ENCODE measurements around the gene RAB9A.

The RAB9A gene

DNA sequence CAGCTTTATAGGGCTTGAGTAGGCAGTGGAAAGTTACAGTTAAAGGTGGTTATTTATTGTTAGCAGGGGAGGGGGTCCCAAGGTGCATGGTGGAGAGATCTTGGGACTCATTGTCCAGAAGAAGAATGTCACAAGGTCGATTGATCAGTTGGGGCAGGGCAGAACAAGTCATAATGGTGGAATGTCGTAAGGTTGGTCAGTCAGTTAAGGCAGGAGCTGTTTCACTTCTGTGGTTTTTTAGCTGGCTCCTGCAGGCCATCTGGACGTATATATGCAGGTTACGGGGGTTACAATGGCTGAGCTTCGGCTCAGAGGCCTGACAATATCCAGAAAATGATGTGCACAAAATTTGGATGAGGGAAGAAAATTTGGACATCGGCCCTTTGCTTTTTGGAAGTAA, 52.8 kb downstream of the RAB9A start:
- no peaks in the 10 kb centered on the region for H3K27me3 Mint-ChIP-seq
- DNase-seq (no peak), ATAC-seq (no peak)
- H3K4me3 Mint-ChIP-seq = peak overlapping the region in 1 of 2 donors; percentile 4
- H3K4me1 Mint-ChIP-seq = peaks cover 24% of the 10 kb centered on the region
- H3K9me3 Mint-ChIP-seq = no peaks in the 10 kb centered on the region
- H3K27ac Mint-ChIP-seq = no peak overlapping the region

DNA sequence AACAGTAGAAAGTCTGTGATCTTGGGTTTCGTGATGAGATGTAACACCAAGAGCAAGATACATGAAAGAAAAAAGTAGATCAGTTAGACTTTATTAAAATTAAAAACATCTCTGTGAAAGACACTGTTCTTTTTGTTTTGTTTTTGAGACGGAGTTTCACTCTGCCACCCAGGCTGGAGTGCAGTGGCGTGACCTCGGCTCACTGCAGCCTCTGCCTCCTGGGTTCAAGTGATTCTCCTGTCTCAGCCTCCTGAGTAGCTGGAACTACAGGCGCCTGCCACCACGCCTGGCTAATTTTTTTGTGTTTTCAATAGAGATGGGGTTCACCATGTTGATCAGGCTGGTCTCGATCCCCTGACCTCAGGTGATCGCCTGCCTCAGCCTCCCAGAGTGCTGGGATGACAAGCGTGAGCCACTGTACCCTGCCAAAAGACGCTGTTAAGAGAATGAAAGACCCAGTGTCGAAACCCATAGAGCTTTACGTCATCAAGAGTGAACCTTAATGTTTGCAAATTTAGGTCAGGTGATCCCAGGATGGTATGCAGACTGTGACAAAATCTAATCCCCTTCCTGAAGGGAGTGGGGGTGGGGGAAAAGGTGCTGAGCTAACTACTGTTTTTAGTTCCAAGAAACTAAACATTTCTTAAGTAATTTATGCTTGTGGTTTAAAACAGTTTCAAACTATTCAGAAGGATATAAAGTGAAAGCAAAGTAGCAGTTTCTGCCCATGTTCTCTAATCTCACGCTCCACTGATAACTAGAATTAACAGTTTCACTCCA, 53.7 kb downstream of the RAB9A start:
- Mint-ChIP-seq H3K4me1 (peaks cover 32% of the 10 kb centered on the region), H3K4me3 (peak overlapping the region; percentile 15 to 51), H3K9me3 (no peaks in the 10 kb centered on the region), H3K27me3 (no peaks in the 10 kb centered on the region), H3K27ac (peak overlapping the region; percentile 65 to 67)
- ATAC-seq (peak; percentile 97), DNase-seq (peak; percentile 19 to 66)

DNA sequence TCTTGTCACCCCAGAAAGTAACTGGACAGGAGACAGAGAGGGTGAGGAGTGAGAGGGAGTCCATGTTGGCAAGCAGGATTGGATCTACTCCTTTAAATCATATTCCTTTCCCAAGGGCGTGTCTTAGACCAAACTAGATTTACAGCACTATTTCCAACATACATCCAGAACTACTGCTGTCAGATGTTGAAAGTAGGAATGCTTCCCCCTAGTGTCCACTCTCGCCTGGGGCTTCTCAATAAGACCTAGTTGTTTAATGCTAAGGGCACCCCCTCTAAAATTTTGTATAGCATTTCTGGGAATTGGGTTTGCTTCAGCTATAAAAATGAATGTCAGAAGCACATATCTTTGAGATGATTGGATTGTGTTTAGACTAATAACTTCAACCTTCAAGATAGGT, 58.9 kb downstream of the RAB9A start:
- no peak overlapping the region for H3K4me3 Mint-ChIP-seq
- H3K27ac Mint-ChIP-seq = peak overlapping the region in 1 of 2 donors; percentile 77
- H3K9me3 Mint-ChIP-seq = no peaks in the 10 kb centered on the region
- ATAC-seq (peak; percentile 55), DNase-seq (no peak)
- H3K4me1 Mint-ChIP-seq = peaks cover 26% of the 10 kb centered on the region
- H3K27me3 Mint-ChIP-seq = no peaks in the 10 kb centered on the region

DNA sequence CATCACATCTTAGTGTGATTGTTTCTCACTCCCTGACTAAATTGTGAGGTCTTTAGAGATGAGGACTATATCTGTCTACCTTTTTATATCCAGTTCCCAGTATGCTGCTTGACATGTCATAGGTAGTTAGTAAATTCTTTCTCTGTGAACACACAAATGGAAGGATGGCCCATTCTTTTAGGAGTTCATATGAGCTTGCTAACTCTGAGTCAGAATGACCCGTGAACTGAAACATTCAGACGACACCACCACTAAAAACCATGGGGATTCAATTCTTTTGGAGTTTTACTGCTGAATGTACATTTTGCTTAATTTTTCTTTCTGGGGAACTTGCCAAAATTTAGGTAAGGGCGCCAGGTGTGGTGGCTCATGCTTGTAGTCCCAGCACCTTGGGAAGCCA, 59.6 kb downstream of the RAB9A start:
- ATAC-seq (no peak), DNase-seq (no peak)
- peak overlapping the region in 1 of 2 donors; percentile 69 for H3K27ac Mint-ChIP-seq
- H3K4me1 Mint-ChIP-seq = peaks cover 30% of the 10 kb centered on the region
- no peaks in the 10 kb centered on the region for H3K27me3 Mint-ChIP-seq
- H3K4me3 Mint-ChIP-seq = no peak overlapping the region
- no peaks in the 10 kb centered on the region for H3K9me3 Mint-ChIP-seq

DNA sequence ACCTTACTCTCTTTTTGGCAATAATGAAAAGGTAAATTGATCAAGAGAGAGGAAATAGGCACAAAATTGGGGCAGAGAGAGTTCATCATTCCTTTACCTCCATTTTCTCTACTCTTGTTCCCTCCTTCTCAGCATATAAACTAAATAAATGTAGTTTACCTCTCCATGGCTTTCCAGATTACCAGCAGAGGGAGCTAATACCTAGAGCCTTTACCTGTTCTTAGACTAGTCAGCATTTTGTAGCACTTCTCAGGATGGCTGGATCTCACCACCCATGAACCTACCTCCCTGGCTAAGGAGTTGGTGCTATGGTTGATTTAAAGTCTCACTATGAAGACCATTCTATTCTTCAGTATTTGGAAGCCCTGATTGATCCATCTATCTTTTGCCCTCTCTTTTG, 61.3 kb downstream of the RAB9A start:
- ATAC-seq (peak; percentile 56), DNase-seq (no peak)
- H3K4me3 Mint-ChIP-seq = no peak overlapping the region
- H3K27ac Mint-ChIP-seq = peak overlapping the region in 1 of 2 donors; percentile 82
- no peaks in the 10 kb centered on the region for H3K27me3 Mint-ChIP-seq
- H3K4me1 Mint-ChIP-seq = peaks cover 24% of the 10 kb centered on the region
- no peaks in the 10 kb centered on the region for H3K9me3 Mint-ChIP-seq

DNA sequence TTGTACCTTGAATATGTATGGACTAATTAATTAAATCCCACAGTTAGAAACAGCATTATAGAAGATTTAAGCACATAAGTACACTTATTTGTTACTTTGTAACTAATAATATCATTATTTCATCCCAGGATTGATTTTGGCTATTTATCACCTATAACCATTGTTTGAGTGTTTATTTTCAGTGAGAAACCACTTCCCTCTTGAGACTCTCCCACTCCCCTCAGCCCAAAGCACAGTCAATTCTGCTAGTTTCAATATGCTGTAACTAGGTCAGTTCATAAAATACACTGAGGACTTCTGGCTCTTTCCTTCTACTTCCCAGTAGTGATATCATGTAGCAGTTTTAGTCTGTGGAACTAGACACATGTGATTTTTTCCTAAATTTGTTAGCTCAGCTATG, 61.9 kb downstream of the RAB9A start:
- Mint-ChIP-seq H3K9me3 (no peaks in the 10 kb centered on the region), H3K27ac (no peak overlapping the region), H3K27me3 (no peaks in the 10 kb centered on the region), H3K4me3 (no peak overlapping the region), H3K4me1 (peaks cover 24% of the 10 kb centered on the region)
- DNase-seq (no peak), ATAC-seq (peak; percentile 59)

DNA sequence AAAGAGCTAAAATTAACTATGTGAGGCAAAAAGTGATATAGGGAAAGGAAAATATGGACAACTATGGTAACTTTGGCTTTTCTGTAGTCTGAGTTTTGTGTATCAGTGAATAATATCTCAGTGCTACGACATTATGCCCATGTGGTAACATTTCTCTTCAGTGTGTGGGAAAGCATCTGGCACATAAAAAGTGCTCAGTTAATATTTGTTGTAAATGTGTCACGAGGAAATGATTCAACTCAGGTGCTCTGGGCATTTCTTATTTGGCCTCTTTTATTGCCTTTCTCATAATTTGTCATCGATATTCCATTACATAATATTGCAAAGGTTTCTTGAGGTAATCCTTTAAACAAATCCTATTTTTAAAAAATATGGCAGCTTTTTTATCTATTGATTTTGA, 63.2 kb downstream of the RAB9A start:
- Mint-ChIP-seq H3K27me3 (no peaks in the 10 kb centered on the region), H3K9me3 (no peaks in the 10 kb centered on the region), H3K4me1 (peaks cover 19% of the 10 kb centered on the region), H3K27ac (no peak overlapping the region), H3K4me3 (no peak overlapping the region)
- DNase-seq (no peak), ATAC-seq (no peak)

DNA sequence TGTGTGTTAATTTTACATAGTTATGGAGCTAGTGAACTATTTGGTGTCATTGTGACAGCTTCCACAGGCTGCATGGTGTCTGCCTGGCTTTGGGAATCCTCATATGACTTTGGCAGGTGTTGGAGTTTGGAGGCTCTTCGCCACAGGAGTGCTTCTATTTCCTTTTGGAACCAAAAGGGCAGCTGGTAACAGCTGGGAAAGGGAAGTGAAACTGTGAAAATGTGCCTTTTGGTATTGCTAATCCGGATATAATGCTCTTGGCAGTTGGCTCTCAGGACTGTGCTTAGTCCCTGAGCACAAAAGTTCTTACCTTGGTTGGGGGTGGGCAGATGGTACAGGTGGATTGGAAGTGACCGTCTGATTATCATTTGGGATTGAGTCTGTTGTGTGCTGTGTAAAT, 63.7 kb downstream of the RAB9A start:
- Mint-ChIP-seq H3K4me1 (peaks cover 14% of the 10 kb centered on the region), H3K4me3 (no peak overlapping the region), H3K27ac (peak overlapping the region in 1 of 2 donors; percentile 74), H3K27me3 (no peaks in the 10 kb centered on the region), H3K9me3 (no peaks in the 10 kb centered on the region)
- DNase-seq = no peak
- ATAC-seq = no peak

DNA sequence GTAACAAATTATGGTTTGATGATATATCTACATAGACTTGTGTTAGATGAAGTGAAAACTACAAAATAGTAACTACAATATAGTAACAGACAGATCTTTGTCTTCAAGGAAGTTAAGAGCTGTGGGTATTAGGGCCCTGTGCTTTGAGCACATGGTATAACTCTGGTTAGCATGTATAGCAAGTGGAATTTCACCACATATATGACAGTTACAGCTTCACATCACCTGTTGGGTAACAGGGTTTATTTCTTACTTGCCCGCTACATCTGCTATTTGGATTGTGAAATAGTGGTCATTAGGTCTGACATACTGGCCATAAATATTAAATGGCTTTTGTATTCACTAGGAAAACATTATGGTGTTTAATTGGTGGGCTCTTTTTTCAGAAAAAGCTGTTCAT, 65.8 kb downstream of the RAB9A start:
- Mint-ChIP-seq H3K4me3 (no peak overlapping the region), H3K4me1 (peaks cover 14% of the 10 kb centered on the region), H3K27ac (no peak overlapping the region), H3K27me3 (no peaks in the 10 kb centered on the region), H3K9me3 (no peaks in the 10 kb centered on the region)
- no peak for DNase-seq
- ATAC-seq = no peak

DNA sequence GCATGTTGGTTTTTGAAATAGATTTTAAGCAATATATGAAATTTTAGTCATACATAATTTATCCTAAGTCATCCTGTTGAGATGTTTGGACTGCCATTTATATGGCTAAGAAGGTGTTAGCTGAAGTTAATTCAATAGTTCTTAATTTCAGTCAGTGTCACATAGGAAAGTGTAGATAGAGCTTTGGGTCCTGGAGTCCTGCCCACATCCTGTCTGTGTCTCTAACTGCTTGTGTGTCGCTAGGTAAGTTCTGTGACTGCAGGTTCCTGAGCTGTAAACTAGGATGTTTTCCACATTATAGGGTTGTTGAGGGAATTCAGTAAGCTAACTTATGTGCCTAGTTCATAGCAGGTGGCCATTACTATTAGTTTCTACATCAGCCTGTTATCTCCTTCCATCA, 66.3 kb downstream of the RAB9A start:
- peak; percentile 55 for ATAC-seq
- H3K9me3 Mint-ChIP-seq = no peaks in the 10 kb centered on the region
- peaks cover 9% of the 10 kb centered on the region for H3K4me1 Mint-ChIP-seq
- H3K27me3 Mint-ChIP-seq = no peaks in the 10 kb centered on the region
- H3K4me3 Mint-ChIP-seq = no peak overlapping the region
- no peak for DNase-seq
- H3K27ac Mint-ChIP-seq = no peak overlapping the region

DNA sequence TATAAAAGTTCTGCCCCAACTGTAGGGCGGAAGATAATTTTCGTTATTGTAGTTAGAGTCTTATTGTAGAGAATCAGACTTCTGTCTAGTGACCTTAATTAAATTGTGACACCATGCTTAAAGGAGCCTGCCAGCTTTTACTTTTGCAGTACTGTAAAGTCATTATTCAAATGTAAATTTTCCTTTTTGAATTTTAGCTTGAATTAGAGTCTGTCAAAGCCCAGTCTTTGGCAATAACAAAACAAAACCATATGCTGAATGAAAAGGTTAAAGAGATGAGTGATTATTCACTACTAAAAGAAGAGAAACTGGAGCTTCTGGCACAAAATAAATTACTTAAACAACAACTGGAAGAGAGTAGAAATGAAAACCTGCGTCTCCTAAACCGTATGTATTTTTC, 67.5 kb downstream of the RAB9A start:
- Mint-ChIP-seq H3K4me3 (no peak overlapping the region), H3K4me1 (peaks cover 8% of the 10 kb centered on the region), H3K27ac (no peak overlapping the region), H3K9me3 (no peaks in the 10 kb centered on the region), H3K27me3 (no peaks in the 10 kb centered on the region)
- no peak for ATAC-seq
- DNase-seq = no peak

DNA sequence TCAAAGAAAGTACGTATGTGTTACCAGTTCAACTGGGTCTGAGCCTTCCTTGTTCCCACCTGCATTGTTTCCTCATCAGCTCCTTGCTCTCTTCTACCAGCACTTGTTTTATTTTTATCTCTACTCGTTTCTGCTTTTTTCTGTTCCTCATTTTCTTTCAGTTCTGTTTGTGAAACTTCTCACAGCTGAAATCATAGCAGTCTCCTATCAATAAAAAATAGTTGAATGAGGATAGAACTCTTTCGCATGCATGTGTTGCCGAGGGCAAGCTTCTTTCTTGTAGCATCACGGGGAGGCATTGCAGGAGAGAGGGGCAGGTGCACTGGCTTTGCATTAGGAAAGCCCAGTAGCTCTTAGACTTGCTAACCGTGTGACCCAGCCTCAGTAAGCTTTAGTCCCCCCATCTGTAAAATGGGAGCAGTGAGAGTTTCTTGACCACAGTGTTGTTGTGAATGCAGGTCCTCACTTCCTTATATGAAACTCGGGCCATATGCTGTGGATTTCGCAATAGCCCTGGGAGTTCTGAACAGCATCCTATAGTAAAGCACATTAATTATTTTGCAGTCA, 70.3 kb downstream of the RAB9A start:
- ATAC-seq = no peak

More for the DNA sequence above, 70.3 kb downstream of the RAB9A start:
- Mint-ChIP-seq H3K9me3 (no peaks in the 10 kb centered on the region), H3K4me3 (no peak overlapping the region), H3K27me3 (no peaks in the 10 kb centered on the region), H3K27ac (peak overlapping the region; percentile 27 to 40), H3K4me1 (no peaks in the 10 kb centered on the region)
- no peak for DNase-seq

All from stimulated activated naive CD8-positive, alpha-beta T cell treated with anti-CD3 and anti-CD28 coated beads, Interleukin-15, amount 100 ng/mL, for 72 hours (primary cell).